Inferior parietal cortex (tissue), 1 donor: ENCODE measurements around the gene GNAT3.
A peak's percentile ranks its signal among the peaks of the same experiment; 100 is the strongest.

ENCODE experiments used
- DNase-seq: peaks from one replicate; pipeline ENCODE4 v3.0.0-alpha.2; 2016; ENCODE audit errors: extremely low spot score

Gene GNAT3

GRCh38 chr7:80511964-80512363, at the start of gene GNAT3:
Gene GNAT3, minus strand, starts transcription at chr7:80512064. Its CDS starts 138 bp downstream, at chr7:80511926.
- DNase-seq = no peak

GRCh38 chr7:80558116-80558515, 46.3 kb upstream of the GNAT3 start:
- DNase-seq = no peak

GRCh38 chr7:80552031-80552694, 40.3 kb upstream of the GNAT3 start:
- DNase-seq = no peak

DNA sequence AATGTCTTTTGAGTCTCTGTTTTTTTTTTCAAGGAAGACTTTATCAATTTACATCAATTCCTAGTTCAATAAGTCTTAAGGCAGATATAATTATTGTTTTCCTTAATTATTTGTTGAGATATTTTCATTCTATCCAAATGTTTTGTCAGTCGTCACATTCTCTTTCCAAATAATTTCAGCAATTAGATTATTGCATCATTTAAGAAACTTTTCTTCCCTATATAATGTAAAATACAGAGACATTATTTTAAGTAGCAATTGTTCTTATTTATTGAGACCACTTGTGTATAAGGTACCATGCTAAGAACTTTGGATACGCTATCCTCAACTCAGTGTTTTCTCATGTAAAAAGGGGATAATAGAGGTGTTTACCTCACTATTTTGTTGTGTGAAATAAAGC, 38.1 kb upstream of the GNAT3 start:
- no peak for DNase-seq

GRCh38 chr7:80548840-80549530, 37.1 kb upstream of the GNAT3 start:
- DNase-seq = no peak

GRCh38 chr7:80542398-80542797, 30.5 kb upstream of the GNAT3 start:
- no peak for DNase-seq

GRCh38 chr7:80540836-80541235, 29.0 kb upstream of the GNAT3 start:
- no peak for DNase-seq

DNA sequence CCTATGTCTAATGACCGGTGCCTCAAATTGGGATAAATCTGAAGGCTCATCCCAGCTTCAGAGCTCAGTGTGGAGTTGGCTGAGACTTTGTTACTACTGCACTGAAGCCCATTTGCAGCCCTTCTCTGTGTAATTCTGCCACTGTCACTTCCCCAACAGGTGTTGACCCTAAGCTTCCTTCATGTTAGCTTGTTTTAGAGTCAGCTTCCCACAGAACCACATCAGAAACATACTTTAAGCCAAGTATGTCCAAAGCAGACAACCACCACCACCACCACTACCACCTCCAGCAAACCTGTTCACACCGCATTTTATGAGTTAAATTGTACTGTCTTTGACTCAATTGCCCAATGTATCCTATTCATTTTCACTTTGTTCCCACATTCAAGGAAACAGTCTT, 25.2 kb upstream of the GNAT3 start:
- DNase-seq = no peak

- DNase-seq = no peak
Measured at GRCh38 chr7:80536426-80536825, 24.6 kb upstream of the GNAT3 start.

DNA sequence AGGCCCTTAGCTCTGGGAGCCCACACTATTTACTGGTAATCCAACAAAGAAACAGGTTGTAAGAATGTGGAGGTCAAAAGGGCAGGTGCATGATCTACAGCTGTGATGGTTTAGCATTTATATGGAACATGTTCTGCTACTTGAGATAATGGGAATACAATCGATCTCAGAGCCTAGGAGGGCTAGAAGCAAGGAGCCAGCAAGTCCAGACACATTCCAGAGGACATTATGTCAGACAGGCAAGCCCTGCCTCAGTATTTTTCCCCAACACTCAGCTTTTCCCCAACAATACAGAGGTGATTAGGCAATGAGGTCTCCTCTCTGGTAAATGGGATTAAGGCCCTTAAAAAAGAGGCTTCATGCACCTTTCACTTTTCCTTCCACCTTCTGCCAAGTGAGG, 21.4 kb upstream of the GNAT3 start:
- DNase-seq = no peak

DNA sequence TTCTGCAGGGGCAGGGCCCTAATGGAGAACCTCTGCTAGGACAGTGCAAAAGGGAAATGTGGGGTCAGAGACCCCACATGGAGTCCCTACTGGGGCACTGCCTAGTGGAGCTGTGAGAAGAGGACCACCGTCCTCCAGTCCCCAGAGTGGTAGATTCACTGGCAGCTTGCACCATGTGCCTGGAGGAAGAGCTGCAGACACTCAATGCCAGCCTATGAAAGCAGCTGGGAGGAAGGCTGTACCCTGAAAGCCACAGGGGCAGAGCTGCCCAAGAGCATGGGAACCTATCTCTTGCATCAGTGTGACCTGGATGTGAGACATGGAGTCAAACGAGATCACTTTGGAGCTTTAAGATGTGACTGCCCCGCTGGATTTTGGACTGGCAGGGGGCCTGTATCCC, 20.3 kb upstream of the GNAT3 start:
- DNase-seq = no peak

GRCh38 chr7:80530136-80530535, 18.3 kb upstream of the GNAT3 start:
- no peak for DNase-seq

DNA sequence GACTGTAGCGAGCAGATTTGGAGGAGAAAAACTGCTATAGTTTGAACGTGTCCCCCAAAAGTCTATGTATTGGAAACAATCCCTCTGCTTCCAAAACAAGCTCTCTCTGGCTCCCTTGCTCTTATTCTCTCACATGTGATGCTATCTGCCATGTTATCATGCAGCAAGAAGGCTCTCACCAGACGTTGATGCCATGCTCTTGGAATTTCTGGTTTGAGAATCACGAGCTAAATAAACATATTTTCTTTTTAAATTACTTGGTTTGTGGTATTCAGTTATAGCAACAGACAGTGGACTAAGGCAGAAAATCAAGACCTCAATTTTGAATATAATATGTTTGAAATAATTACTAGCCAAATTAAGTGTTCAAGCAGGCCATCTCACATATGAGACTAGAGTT, 17.5 kb upstream of the GNAT3 start:
- DNase-seq = no peak

GRCh38 chr7:80528689-80529088, 16.8 kb upstream of the GNAT3 start:
- no peak for DNase-seq

DNA sequence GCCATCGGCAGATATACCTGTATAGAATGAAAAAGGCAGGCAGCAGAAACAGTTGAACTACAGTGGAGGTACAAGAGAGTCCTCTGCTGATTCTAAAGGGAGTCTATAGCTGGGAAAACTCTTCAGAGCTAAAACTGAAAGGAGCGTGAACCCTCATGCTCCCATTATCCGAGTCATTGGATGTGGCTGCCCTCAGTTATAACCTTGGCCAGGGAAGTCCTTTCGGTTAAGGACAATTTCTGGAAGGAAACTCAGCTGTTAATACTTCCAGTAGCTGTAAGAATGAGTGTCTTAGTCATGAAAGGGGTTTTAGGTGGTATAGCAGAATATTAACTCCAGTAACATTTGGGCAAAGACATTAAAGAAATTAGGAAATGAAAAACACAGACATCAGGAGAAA, 14.6 kb upstream of the GNAT3 start:
- no peak for DNase-seq

- no peak for DNase-seq
Measured at GRCh38 chr7:80524693-80525092, 12.8 kb upstream of the GNAT3 start.

DNA sequence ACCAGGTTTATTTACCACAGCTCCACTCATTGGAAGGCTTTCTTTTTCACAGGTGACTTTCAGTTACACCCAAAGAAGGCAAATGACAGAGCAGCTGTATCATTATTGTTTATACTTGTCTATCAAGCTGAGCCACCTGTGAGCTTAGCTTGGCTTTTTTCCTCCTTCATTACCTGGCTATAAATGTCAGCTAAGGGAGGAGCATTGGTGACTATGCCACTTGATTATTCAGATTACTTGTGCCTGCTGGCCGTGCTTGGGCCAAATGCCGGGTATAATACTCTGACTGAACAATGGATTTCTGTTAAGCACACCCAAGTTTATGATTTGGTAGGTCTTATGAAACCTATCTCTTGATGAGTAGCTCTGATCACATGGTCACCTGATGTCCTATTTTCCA, 9.9 kb upstream of the GNAT3 start:
- no peak for DNase-seq

GRCh38 chr7:80520199-80520598, 8.3 kb upstream of the GNAT3 start:
- no peak for DNase-seq

- DNase-seq = no peak
Measured at GRCh38 chr7:80517282-80517747, 5.5 kb upstream of the GNAT3 start.

- DNase-seq = no peak
Measured at GRCh38 chr7:80515298-80515697, 3.4 kb upstream of the GNAT3 start.

DNA sequence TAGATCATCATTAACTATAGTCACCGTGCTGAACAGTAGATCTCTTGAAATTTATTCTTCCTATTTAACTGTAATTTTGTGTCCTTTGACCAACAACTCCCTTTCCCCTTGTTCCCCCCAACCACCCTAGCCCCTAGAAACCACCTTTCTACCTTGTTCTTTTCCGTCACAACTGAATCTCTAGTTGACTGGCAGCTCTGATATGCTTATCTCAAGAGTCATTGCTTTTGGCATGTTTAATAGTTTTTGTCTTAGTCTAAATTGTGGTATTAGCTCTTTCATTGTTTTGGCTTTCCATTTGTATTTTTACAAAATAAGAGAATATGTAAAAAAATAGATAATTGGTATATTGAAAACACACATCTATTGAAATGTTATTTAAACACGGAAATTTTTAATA, 1.8 kb downstream of the GNAT3 start:
- DNase-seq = no peak

GRCh38 chr7:80508440-80508839, 3.4 kb downstream of the GNAT3 start:
- DNase-seq = peak; percentile 9

DNA sequence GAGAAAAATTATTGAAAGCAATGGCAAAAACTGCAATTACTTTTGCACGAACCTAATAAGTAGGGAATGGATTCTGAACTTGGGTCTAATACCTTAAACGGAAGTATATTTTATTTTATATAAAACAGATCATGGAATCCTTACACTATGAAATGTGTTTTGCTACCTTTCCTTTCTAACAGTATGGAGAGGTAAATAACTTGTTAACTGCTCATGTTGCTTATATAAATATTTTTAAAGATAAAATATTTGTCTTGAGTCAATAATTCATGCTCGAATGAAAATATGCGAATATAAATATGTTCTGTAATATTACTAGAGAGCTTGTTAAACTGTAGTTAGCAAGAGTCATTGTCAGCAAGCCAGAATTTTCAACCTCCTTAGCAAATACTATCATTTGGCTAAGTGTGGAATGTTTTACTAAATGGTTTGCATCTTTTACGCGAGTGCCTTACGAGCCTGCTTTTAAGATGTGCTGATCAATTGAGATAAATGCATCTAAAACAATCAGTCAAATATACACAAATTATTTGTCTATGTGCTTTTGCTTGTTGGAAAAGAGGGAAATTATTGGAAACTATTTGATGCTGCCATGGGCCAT, 5.9 kb downstream of the GNAT3 start:
- DNase-seq = no peak
